Diencephalon (tissue), 1 donor: ENCODE data around the gene BRAP. TPM values are rescaled to one million over a fixed set of nuclear protein-coding genes. Genes with fewer than 3 reads are reported as not detected.

Experiments used
- total RNA-seq: library from RNA; depleted of rRNA; stranded (reverse); fragments of >200 nt; gene quantifications from one replicate; pipeline ENCODE4 v1.2.3, GENCODE V29; 2014

Gene BRAP
- 23.3 TPM for total RNA-seq

DNA sequence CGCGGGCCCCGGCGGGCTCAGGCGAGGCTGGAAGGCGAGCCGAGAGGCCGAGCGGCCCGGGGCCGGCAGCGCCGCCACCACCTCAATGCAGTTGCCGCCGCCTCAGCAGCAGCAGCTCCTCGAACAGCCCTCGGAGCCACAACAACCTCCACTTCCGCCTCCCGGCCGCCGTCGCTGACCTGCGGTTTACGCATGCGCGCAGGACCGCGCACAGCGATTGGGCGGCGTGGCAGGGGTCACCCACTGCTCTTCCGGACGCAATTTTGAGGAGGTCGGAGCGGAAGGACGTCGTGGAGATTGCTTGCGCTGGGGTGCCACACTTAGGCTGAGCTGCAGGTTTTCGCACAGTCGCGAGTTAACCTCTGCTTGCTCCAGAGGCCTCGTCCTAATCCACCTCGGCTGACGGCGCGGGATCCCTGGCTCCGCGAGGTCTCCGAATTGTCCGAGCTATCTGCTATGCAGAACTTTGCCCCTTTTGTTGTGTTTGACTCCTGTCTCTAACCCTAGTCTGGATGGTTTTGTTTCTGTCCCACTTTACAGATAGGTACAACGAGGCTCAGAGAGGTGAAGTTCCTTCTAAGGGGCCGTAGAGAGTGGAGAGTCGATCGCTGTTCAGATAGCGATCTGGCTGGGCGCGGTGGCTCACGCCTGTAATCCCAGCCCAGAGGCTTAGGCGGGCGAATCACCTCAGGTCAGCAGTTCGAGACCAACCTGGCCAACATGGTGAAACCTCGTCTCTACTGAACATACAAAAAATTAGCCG, at the start of gene BRAP, which contains the start of gene ACAD10:
TSS of gene BRAP (minus strand) at position 146 of the 763 bp plus-strand sequence. CDS start 164 bp downstream, outside the sequence.
TSS of gene ACAD10 (plus strand) at position 243 of the 763 bp plus-strand sequence. CDS start 6,657 bp downstream, outside the sequence.

GRCh38 chr12:111598637-111599452, 86.9 kb downstream of the BRAP start, which contains the start of gene ATXN2:
TSS of gene ATXN2 (minus strand) at chr12:111599315. CDS start at chr12:111599034, 281 bp downstream.

Other genes starting within 250 kb of the BRAP start
- gene ATXN2, start 86.6 kb downstream of the BRAP start, total RNA-seq = 99.4 TPM
- 22.8 TPM for gene ACAD10, start 97 bp upstream of the BRAP start, total RNA-seq
- gene ALDH2, start 81.0 kb upstream of the BRAP start, total RNA-seq = 24.7 TPM
- gene MAPKAPK5, start 156.3 kb upstream of the BRAP start, total RNA-seq = 32.1 TPM